Measurements from ENCODE around the gene SPDYE1. TPM values are rescaled to one million over a fixed set of nuclear protein-coding genes. Genes with fewer than 3 reads are reported as not detected.
"Not testable (repeated sequence)": the region's sequence is repeated elsewhere in the genome, so short reads cannot be mapped to it uniquely, and the experiment has no call there.

The SPDYE1 gene
- total and polyA plus RNA-seq, 2 of the 13 experiments (the other 11 are each of a cell fraction or from before 2014, with no cell fraction given), result not detected

- TF ChIP-seq, protein P1, sequence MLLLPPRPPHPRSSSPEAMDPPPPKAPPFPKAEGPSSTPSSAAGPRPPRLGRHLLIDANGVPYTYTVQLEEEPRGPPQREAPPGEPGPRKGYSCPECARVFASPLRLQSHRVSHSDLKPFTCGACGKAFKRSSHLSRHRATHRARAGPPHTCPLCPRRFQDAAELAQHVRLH (CRISPR knock-in tag; IDR thresholded peaks at IDR 0.05; ENCODE audit: borderline replicate concordance, low read depth), result 0 out of 2 replicates have a peak, but pooled peaks have one; percentile 25
- TF ChIP-seq SPEN (CRISPR knock-in tag; IDR thresholded peaks at IDR 0.05; ENCODE audit: low read depth) (peak; percentile 38; the same call in 1 of the 2 replicates), ERF (CRISPR knock-in tag; IDR thresholded peaks at IDR 0.05) (0 out of 2 replicates have a peak, but pooled peaks have one; percentile 39), PITX1 (CRISPR knock-in tag; IDR thresholded peaks at IDR 0.05) (peak; percentile 88), ZNF441 (CRISPR knock-in tag; IDR thresholded peaks at IDR 0.05; ENCODE audit: borderline replicate concordance) (0 out of 2 replicates have a peak, but pooled peaks have one; percentile 31), EP300 (IDR thresholded peaks at IDR 0.05; ENCODE audit: low read depth in 2 of 2, low read length in 2 of 2) (peak in 1 of 2 experiments; percentile 29; a peak in 1 of 4 replicates), EP300 (CRISPR knock-in tag; IDR thresholded peaks at IDR 0.05; ENCODE audit: borderline replicate concordance) (0 out of 2 replicates have a peak, but pooled peaks have one; percentile 27), MED1 (CRISPR knock-in tag; IDR thresholded peaks at IDR 0.05) (peak; percentile 48), ZBTB7A (CRISPR knock-in tag; IDR thresholded peaks at IDR 0.05) (0 out of 2 replicates have a peak, but pooled peaks have one; percentile 59), NR2C2 (CRISPR knock-in tag; IDR thresholded peaks at IDR 0.05; ENCODE audit: borderline replicate concordance) (0 out of 2 replicates have a peak, but pooled peaks have one; percentile 33), SP1 (CRISPR knock-in tag; IDR thresholded peaks at IDR 0.05) (0 out of 2 replicates have a peak, but pooled peaks have one; percentile 36), REPIN1 (CRISPR knock-in tag; IDR thresholded peaks at IDR 0.05; ENCODE audit: borderline replicate concordance, low read depth) (0 out of 2 replicates have a peak, but pooled peaks have one; percentile 36), MEIS1 (CRISPR knock-in tag; IDR thresholded peaks at IDR 0.05; ENCODE audit: borderline replicate concordance) (peak; percentile 86; the same call in 1 of the 2 replicates), NONO (CRISPR knock-in tag; conservative IDR thresholded peaks at IDR 0.05) (peak; percentile 67), FOSL2 (CRISPR knock-in tag; IDR thresholded peaks at IDR 0.05) (0 out of 2 replicates have a peak, but pooled peaks have one; percentile 6), SKI (IDR thresholded peaks at IDR 0.05; ENCODE audit: partially characterized antibody) (peak; percentile 57), ZNF317 (CRISPR knock-in tag; IDR thresholded peaks at IDR 0.05) (peak; percentile 24; the same call in 1 of the 2 replicates), SIN3A (IDR thresholded peaks at IDR 0.05; ENCODE audit: borderline replicate concordance, low read depth, low read length) (peak; percentile 62; the same call in 1 of the 2 replicates), KAT8 (CRISPR knock-in tag; IDR thresholded peaks at IDR 0.05) (0 out of 2 replicates have a peak, but pooled peaks have one; percentile 27), SAP130 (CRISPR knock-in tag; IDR thresholded peaks at IDR 0.05; ENCODE audit: low read depth) (peak; percentile 92), PAXIP1 (CRISPR knock-in tag; conservative IDR thresholded peaks at IDR 0.05) (peak; percentile 82)
- TF ChIP-seq SP1, NONO (IDR thresholded peaks at IDR 0.05): not testable (repeated sequence)
- TF ChIP-seq, protein P2, sequence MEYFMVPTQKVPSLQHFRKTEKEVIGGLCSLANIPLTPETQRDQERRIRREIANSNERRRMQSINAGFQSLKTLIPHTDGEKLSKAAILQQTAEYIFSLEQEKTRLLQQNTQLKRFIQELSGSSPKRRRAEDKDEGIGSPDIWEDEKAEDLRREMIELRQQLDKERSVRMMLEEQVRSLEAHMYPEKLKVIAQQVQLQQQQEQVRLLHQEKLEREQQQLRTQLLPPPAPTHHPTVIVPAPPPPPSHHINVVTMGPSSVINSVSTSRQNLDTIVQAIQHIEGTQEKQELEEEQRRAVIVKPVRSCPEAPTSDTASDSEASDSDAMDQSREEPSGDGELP (IDR thresholded peaks at IDR 0.05; ENCODE audit: borderline replicate concordance, low read depth), result peak; percentile 93
These were observed 41.4 kb downstream of the SPDYE1 start (continued) for GRCh38 chr7:44038961-44039558.
